Inflammatory macrophage treated with lipopolysaccharide for 4 hours (primary cell): ENCODE measurements around the gene TRIM47.
A peak's percentile ranks its signal among the peaks of the same experiment; 100 is the strongest.

Experiments
- DNase-seq: peaks from one replicate; pipeline ENCODE4 v3.0.0-alpha.2; 2020

TRIM47 gene

GRCh38 chr17:75878174-75878998 is at the start of gene TRIM47:
Gene TRIM47 (minus strand): TSS chr17:75878581. CDS start chr17:75878548, 33 bp downstream.
- DNase-seq = peak; percentile 55

- DNase-seq = peak; percentile 46
These were observed 49.0 kb upstream of the TRIM47 start for GRCh38 chr17:75927286-75927922.

GRCh38 chr17:75926456-75926855 is 48.1 kb upstream of the TRIM47 start:
- DNase-seq = no peak

GRCh38 chr17:75925912-75926311 is 47.5 kb upstream of the TRIM47 start:
- no peak for DNase-seq

GRCh38 chr17:75925103-75925502 is 46.7 kb upstream of the TRIM47 start:
- no peak for DNase-seq

GRCh38 chr17:75922963-75923874 is 44.8 kb upstream of the TRIM47 start:
- no peak for DNase-seq

- DNase-seq = no peak
These were observed 44.0 kb upstream of the TRIM47 start for GRCh38 chr17:75922173-75922961.

GRCh38 chr17:75921596-75921995 is 43.2 kb upstream of the TRIM47 start:
- DNase-seq = no peak

GRCh38 chr17:75920045-75920560 is 41.7 kb upstream of the TRIM47 start:
- DNase-seq = no peak

- DNase-seq = no peak
These were observed 41.2 kb upstream of the TRIM47 start for GRCh38 chr17:75919611-75920010.

GRCh38 chr17:75917917-75918445 is 39.6 kb upstream of the TRIM47 start:
- no peak for DNase-seq

GRCh38 chr17:75917141-75917916 is 38.9 kb upstream of the TRIM47 start:
- DNase-seq = no peak

- no peak for DNase-seq
These were observed 36.9 kb upstream of the TRIM47 start for GRCh38 chr17:75915268-75915667.

- no peak for DNase-seq
These were observed 36.4 kb upstream of the TRIM47 start for GRCh38 chr17:75914643-75915267.

- DNase-seq = no peak
These were observed 35.3 kb upstream of the TRIM47 start for GRCh38 chr17:75913537-75914210.

GRCh38 chr17:75910699-75911098 is 32.3 kb upstream of the TRIM47 start:
- DNase-seq = no peak

- no peak for DNase-seq
These were observed 31.5 kb upstream of the TRIM47 start for GRCh38 chr17:75909812-75910274.

GRCh38 chr17:75909051-75909811 is 30.9 kb upstream of the TRIM47 start:
- DNase-seq = no peak

- no peak for DNase-seq
These were observed 29.8 kb upstream of the TRIM47 start for GRCh38 chr17:75908201-75908600.
